NCI-H2196 treated with DMSO at 0.1 percent for 48 hours (cell line): ENCODE results near the gene CPM.
"Not testable (repeated sequence)": the region's sequence is repeated elsewhere in the genome, so short reads cannot be mapped to it uniquely, and the experiment has no call there.

Experiments
- DNase-seq: peaks from one replicate; lab custom pipeline; 2025; ENCODE audit not compliant: unreplicated experiment; lab: John Stamatoyannopoulos, UW

The CPM gene

GRCh38 chr12:68831751-68832503 is 101.0 kb downstream of the CPM start:
- DNase-seq, result no peak

GRCh38 chr12:68831272-68831671 is 101.7 kb downstream of the CPM start:
- no peak for DNase-seq

GRCh38 chr12:68828672-68829068 is 104.3 kb downstream of the CPM start:
- no peak for DNase-seq

GRCh38 chr12:68827895-68828671 is 104.9 kb downstream of the CPM start:
- DNase-seq, result no peak

GRCh38 chr12:68825569-68826217 is 107.3 kb downstream of the CPM start:
- DNase-seq, result no peak

GRCh38 chr12:68824597-68825250 is 108.2 kb downstream of the CPM start:
- DNase-seq, result no peak

- no peak for DNase-seq
Measured at GRCh38 chr12:68824131-68824530, 108.8 kb downstream of the CPM start.

GRCh38 chr12:68823696-68824095 is 109.3 kb downstream of the CPM start:
- no peak for DNase-seq

- DNase-seq, result no peak
Measured at GRCh38 chr12:68821357-68822188, 111.4 kb downstream of the CPM start.

- not testable (repeated sequence) for DNase-seq
Measured at GRCh38 chr12:68819481-68819880, 113.5 kb downstream of the CPM start.

GRCh38 chr12:68815928-68816800 is 116.8 kb downstream of the CPM start:
- DNase-seq, result no peak

- DNase-seq, result no peak
Measured at GRCh38 chr12:68815232-68815927, 117.6 kb downstream of the CPM start.

GRCh38 chr12:68814490-68815231 is 118.3 kb downstream of the CPM start:
- no peak for DNase-seq

- no peak for DNase-seq
Measured at GRCh38 chr12:68813242-68813593, 119.8 kb downstream of the CPM start.

- no peak for DNase-seq
Measured at GRCh38 chr12:68812553-68813241, 120.3 kb downstream of the CPM start.

- not testable (repeated sequence) for DNase-seq
Measured at GRCh38 chr12:68811573-68811972, 121.4 kb downstream of the CPM start.

GRCh38 chr12:68810027-68810389 is 123.0 kb downstream of the CPM start:
- not testable (repeated sequence) for DNase-seq
